ENCODE results near the gene ZNF117. TPM values are rescaled to one million over a fixed set of nuclear protein-coding genes. Genes with fewer than 3 reads are reported as not detected.
A peak's percentile ranks its signal among the peaks of the same experiment; 100 is the strongest.
"Not testable (repeated sequence)": the region's sequence is repeated elsewhere in the genome, so short reads cannot be mapped to it uniquely, and the experiment has no call there.

Gene ZNF117
- total RNA-seq, 1 experiment from 2014 or later = 0.74 TPM

- DNase-seq (ENCODE audit: low spot score) = no peak
Observed at GRCh38 chr7:64997164-64997908, 6.5 kb upstream of the ZNF117 start.

DNA sequence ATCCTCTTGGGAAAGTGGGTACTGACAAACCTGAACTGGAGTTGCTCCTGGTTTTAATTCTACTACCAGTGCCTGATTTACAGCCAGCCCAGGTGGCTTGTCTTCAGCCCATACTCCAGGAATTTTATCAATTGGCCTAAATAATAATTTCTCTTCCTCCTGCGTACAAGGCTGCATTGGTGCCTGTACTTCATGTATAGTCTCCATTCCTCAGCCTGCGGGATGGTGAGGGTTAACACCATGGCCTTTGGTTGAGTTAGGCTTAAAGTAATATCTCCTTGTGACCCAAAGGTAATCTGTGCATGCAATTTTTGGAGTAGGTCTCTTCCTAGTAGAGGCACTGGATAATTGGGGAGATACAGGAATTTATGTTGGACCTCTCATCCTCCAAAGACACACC is 5.5 kb upstream of the ZNF117 start:
- DNase-seq (ENCODE audit: low spot score) = no peak

DNA sequence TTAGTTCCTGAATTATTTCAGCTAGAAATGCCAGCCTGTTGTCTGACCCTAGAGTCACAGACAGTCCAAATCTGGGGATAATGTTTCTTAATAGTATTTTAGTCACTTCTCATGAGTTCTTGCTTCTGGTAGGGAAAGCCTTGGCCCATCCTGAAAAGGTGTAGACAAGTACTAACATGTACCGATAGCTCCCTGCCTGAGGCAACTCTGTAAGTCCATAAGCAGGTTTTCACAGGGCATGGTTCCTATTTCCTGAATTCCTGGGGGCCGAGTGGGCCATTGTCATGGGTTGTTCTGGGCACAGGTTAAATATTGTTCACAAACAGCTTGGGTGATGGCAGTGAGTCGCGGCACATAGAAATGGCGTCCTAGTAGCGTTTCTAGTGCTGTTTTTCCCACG is 3.1 kb upstream of the ZNF117 start:
- no peak for DNase-seq (ENCODE audit: low spot score)

DNA sequence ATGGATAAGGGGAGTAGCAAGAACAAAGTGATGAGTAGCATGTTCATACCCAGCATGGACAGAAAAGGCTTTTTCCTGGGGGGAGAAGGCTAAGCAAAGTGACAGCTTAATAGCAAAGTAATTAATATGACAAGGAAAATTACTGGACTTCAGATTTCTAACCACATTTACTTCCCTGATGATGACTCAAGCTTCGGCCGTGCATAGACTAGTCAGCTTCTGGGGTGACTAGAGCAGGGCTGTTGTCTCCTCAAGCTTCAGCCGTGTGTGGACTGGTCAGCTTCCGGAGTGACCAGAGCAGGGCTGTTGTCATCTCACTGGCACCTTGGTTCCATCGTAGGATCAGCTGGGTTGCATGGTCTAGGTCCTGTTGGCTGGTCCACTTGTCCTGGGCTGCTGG is 2.1 kb upstream of the ZNF117 start:
- DNase-seq (ENCODE audit: low spot score) = no peak

- no peak for DNase-seq (ENCODE audit: low spot score)
Observed at GRCh38 chr7:64990216-64990615, 620 bp downstream of the ZNF117 start.

GRCh38 chr7:64978497-64979203 is 12.2 kb downstream of the ZNF117 start:
- no peak for DNase-seq (ENCODE audit: low spot score)

DNA sequence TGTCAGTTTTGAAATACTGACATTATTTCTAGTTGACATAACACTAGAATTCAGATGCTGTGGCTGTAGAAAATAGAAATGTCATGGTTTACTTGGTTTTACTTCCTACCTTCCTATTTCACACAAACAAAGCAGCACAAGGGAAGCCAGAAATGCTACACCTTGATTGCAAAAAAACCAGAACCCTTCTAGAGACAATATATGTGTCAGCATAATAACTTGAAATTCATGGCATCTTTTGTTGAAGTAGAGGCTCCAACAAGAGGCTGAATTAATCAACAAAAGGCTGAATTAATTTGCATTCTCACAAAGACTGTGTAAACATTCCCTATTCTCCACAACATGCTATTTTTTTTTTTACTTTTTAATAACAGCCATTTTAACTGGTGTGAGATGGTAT is 25.2 kb downstream of the ZNF117 start:
- no peak for DNase-seq (ENCODE audit: low spot score)

GRCh38 chr7:64959072-64959747 is 31.6 kb downstream of the ZNF117 start:
- no peak for DNase-seq (ENCODE audit: low spot score)

GRCh38 chr7:64951250-64951848 is 39.5 kb downstream of the ZNF117 start:
- peak; percentile 77 for DNase-seq (ENCODE audit: low spot score)

DNA sequence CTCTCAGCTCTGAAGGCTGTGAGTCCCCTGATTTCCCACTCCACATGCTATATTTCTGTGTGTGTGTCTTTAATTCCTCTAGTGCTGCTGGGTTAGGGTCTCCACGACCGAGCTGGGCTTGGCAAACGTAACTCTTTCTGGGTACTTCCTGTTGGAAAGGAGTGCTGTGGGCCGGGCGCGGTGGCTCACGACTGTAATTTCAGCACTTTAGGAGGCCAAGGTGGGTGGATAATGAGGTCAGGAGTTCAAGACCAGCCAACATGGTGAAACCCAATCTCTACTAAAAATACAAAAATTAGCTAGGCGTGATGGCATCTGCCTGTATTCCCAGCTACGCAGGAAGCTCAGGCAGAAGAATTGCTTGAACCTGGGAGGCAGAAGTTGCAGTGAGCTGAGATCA is 40.2 kb downstream of the ZNF117 start:
- DNase-seq (ENCODE audit: low spot score) = not testable (repeated sequence)

GRCh38 chr7:64948774-64949173 is 42.1 kb downstream of the ZNF117 start:
- not testable (repeated sequence) for DNase-seq (ENCODE audit: low spot score)

GRCh38 chr7:64947252-64948000 is 43.4 kb downstream of the ZNF117 start:
- DNase-seq (ENCODE audit: low spot score) = no peak

DNA sequence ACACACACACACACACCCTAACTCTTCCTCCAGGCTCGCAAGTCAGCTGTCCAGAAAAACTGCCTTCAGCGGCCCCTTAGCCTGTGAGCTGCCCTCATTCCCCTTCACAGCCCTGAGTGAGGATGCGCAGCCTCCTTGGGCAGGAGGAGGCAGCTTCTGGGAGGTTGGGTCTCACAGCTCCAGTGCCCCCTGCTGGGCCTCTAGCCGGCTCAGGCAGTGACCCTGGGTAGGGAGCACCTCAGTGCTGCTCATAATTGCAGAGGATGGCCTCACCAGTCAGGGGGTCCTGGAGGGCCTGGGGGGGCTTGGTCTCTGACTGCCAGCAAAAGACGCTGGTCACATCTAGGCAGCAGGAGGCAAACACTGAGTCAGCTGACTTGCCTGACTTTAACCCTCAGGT is 44.1 kb downstream of the ZNF117 start:
- no peak for DNase-seq (ENCODE audit: low spot score)

DNA sequence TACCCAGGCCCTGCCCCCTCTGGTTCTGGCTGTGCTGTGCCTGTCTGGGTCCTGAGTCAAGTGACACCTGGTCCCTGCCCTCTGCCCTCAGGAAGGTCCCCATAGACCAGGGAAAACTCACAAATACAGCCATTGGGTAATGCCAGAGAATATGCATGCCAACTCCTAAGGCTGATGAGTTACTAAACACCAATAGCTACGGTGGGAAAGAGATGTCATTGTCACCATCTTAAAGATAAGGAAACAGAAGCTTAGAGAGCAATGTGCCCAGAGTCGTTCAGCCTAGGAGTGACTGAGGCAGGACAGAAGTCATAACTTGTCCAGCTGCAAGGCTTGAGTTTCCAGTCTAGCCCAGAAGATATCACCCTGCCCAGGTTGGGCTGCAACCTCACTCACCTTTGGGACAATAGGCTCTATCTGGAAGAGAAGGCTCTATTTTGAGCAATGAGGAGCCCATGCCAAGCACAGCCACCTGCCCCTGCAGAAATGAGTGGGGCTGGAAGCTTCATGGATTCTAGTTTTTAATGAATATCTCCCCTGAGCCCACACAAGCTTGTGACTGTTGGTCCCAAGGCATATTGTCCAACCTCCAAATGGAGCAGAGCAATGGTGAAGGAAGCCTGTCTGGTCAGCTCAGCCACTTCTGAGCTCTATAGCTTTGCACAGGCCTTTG is 45.2 kb downstream of the ZNF117 start:
- no peak for DNase-seq (ENCODE audit: low spot score)

- not testable (repeated sequence) for DNase-seq (ENCODE audit: low spot score)
Observed at GRCh38 chr7:64944667-64945502, 46.0 kb downstream of the ZNF117 start.

DNA sequence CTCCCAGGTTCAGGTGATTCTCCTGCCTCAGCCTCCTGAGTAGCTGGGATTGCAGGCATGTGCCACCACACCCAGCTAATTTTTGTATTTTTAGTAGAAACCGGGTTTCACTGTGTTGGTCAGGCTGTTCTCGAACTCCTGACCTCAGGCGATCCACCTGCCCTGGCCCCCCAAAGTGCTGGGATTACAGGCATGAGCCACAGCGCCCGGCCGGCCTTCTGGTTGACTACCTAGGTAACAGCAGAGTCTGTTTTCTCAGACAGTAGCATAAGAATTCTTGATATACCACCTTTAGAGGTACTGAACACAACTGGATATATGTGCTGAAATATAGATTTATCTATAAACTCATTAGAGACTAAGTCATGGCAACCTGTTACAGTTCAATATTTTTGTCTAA is 50.8 kb downstream of the ZNF117 start:
- DNase-seq (ENCODE audit: low spot score) = not testable (repeated sequence)

GRCh38 chr7:64938540-64938939 is 52.3 kb downstream of the ZNF117 start:
- DNase-seq (ENCODE audit: low spot score) = no peak

DNA sequence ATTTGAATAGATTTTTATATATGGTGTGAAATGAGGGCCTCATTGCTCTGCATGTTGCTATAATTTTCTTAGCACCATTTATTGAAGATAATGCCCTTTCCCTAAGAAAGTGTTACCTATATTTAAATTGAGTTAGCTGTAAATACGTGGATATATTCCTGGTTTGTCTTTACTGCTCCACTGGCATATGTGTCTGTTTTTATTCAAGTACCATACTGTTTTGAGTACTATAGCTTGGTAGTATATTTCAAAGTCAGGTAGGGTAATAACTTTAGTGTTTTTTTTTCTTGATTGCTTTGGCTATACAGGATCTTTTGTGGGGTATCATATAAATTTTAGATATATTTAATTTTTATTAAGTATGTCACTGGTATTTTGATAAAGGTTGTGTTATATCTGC is 56.4 kb downstream of the ZNF117 start:
- DNase-seq (ENCODE audit: low spot score) = no peak

DNA sequence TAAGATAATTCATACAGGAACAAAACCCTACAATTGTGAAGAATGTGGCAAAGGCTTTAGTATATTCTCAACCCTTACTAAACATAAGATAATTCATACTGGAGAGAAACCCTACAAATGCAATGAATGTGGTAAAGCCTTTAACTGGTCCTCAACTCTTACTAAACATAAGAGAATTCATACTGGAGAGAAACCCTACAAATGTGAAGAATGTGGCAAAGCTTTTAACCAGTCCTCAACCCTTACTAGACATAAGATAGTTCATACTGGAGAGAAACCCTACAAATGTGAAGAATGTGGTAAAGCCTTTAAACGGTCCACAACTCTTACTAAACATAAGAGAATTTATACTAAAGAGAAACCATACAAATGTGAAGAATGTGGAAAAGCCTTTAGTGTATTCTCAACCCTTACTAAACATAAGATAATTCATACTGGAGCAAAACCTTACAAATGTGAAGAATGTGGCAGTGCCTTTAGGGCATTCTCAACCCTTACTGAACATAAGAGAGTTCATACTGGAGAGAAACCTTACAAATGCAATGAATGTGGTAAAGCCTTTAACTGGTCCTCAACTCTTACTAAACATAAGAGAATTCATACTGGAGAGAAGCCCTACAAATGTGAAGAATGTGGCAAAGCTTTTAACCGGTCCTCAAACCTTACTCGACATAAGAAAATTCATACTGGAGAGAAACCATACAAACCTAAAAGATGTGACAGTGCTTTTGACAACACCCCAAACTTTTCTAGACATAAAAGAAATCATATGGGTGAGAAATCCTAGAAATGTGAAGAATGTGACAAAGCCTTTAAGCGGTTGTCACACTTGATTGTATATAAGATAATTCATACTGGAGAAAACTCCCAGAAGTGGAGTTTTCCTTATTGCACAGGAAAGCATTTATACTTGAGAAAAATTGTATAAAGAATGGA is 62.3 kb downstream of the ZNF117 start:
- not testable (repeated sequence) for DNase-seq (ENCODE audit: low spot score)
